ENCODE measurements around the gene CELF4.
A peak's percentile ranks its signal among the peaks of the same experiment; 100 is the strongest.

CELF4 gene

DNA sequence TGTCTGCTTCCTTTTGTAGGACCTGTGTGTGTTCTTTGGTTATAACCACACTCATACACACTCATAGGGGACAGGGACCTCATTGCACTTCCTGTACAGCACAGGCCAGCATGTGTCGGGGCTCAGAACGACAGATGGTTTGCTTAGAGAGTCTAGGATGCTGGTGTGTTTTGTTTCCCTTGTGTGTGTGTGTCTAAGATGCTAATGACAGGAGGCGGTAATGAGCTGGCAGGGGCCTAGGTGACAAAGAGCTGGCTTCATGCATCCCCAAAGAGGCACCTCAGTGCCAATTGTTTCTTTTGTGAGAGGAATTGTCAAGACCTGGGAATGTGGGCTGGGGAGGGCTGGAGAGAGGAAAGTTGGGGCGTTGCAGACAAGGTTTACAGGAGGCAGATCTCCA is 66.6 kb downstream of the CELF4 start:
- DNase-seq (ENCODE audit: low spot score) (no peak), ATAC-seq (ENCODE audit: low read depth) (no peak)
- TF ChIP-seq, protein P1, sequence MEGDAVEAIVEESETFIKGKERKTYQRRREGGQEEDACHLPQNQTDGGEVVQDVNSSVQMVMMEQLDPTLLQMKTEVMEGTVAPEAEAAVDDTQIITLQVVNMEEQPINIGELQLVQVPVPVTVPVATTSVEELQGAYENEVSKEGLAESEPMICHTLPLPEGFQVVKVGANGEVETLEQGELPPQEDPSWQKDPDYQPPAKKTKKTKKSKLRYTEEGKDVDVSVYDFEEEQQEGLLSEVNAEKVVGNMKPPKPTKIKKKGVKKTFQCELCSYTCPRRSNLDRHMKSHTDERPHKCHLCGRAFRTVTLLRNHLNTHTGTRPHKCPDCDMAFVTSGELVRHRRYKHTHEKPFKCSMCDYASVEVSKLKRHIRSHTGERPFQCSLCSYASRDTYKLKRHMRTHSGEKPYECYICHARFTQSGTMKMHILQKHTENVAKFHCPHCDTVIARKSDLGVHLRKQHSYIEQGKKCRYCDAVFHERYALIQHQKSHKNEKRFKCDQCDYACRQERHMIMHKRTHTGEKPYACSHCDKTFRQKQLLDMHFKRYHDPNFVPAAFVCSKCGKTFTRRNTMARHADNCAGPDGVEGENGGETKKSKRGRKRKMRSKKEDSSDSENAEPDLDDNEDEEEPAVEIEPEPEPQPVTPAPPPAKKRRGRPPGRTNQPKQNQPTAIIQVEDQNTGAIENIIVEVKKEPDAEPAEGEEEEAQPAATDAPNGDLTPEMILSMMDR (IDR thresholded peaks at IDR 0.05; ENCODE audit: poor library complexity, severe bottlenecking) = no peak
- no peaks in the 10 kb centered on the region for H3K9me3 ChIP-seq (ENCODE audit: severe bottlenecking)
- no peaks in the 10 kb centered on the region for H3K36me3 ChIP-seq (ENCODE audit: low read depth)
- H3K4me1 ChIP-seq (ENCODE audit: insufficient read depth, poor library complexity, severe bottlenecking) = no peaks in the 10 kb centered on the region
- H3K27ac ChIP-seq (ENCODE audit: poor library complexity, severe bottlenecking) = no peak overlapping the region
- H3K27me3 ChIP-seq (ENCODE audit: insufficient read depth, poor library complexity, severe bottlenecking) = no peaks in the 10 kb centered on the region
- H3K4me3 ChIP-seq (ENCODE audit: severe bottlenecking) = no peak overlapping the region

DNA sequence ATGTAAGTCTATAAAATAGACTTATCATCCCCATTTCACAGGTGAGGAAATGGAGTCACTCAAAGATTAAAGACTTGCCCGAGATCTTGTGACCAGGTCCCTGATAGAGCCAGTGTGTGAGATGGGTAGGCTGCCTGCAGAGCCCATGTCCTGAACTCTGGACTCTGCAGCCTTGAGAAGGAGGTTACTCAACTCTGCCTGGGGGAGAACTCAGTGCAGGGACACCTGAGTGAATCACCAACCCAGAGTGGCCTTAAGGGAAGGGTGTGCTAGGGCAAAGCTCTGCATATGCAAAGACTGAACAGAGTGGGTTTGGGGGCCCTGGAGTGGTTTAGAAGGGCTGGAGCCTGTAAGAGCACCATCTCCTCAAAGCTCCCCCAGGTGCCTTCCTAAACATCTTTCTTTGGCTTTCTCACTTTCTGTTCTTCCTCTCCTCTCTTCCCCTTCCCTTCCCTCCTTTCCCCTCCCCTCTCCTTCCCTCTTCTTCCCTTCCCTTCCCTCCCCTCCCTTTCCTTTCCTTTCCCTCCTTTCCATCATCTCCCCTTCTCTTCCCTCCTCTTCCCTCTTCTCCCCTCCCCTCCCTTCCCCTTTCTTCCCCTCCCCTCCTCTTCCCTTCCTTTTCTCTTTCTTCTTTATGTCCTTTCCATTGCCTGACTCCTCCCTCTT is 67.6 kb downstream of the CELF4 start:
- no peaks in the 10 kb centered on the region for H3K9me3 ChIP-seq (ENCODE audit: severe bottlenecking)
- TF ChIP-seq, protein P1 (IDR thresholded peaks at IDR 0.05; ENCODE audit: poor library complexity, severe bottlenecking) = no peak
- H3K4me1 ChIP-seq (ENCODE audit: insufficient read depth, poor library complexity, severe bottlenecking) = no peaks in the 10 kb centered on the region
- DNase-seq (ENCODE audit: low spot score) (no peak), ATAC-seq (ENCODE audit: low read depth) (peak; percentile 44; the same call in 1 of the 3 replicates)
- H3K27me3 ChIP-seq (ENCODE audit: insufficient read depth, poor library complexity, severe bottlenecking) = peaks cover 2% of the 10 kb centered on the region
- no peaks in the 10 kb centered on the region for H3K36me3 ChIP-seq (ENCODE audit: low read depth)
- no peak overlapping the region for H3K4me3 ChIP-seq (ENCODE audit: severe bottlenecking)
- H3K27ac ChIP-seq (ENCODE audit: poor library complexity, severe bottlenecking) = no peak overlapping the region

DNA sequence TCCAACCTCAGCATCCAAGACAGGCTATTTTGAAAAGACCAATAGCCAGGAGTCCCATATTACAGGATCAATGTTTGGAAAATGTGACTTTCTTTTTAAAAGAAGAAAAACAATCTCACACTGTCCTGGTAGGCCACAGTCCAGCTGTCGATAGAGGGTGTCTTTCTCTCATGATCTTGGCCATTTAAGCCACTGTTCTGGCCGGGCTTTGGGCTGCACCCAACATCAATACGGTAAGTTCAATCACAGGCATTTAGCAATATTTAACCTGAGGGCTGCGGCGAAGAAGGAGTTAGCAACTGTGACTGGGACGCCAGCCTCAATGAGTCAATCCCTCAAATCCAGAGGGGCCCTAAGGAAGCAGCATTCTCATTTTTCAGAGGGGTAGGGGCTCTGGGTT is 69.0 kb downstream of the CELF4 start:
- Histone ChIP-seq H3K4me3 (ENCODE audit: severe bottlenecking) (no peak overlapping the region), H3K4me1 (ENCODE audit: insufficient read depth, poor library complexity, severe bottlenecking) (no peaks in the 10 kb centered on the region), H3K36me3 (ENCODE audit: low read depth) (no peaks in the 10 kb centered on the region), H3K27me3 (ENCODE audit: insufficient read depth, poor library complexity, severe bottlenecking) (peaks cover 4% of the 10 kb centered on the region), H3K9me3 (ENCODE audit: severe bottlenecking) (no peaks in the 10 kb centered on the region), H3K27ac (ENCODE audit: poor library complexity, severe bottlenecking) (no peak overlapping the region)
- TF ChIP-seq, protein P1 (IDR thresholded peaks at IDR 0.05; ENCODE audit: poor library complexity, severe bottlenecking) = no peak
- DNase-seq (ENCODE audit: low spot score) = no peak
- ATAC-seq (ENCODE audit: low read depth) = no peak

DNA sequence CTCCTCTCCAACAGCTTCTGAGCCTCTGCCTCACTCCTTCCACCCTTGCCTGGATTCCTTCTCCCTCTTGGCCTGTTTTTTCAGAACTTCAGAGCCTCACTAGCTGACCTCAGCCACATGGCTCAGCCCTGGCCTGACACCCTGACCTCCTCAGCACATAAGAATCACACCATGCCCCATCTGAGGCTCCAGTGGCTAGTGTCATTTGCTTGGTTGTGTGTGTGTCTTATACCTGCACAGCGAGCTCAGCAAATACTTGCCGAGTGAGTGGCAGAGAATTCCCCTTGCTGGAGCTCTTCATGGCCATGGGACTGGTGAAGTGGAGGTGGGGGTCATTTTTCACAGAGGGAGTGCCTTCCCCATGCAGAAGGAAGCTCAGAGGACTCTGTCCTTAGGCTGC is 70.2 kb downstream of the CELF4 start:
- Histone ChIP-seq H3K4me3 (ENCODE audit: severe bottlenecking) (no peak overlapping the region), H3K27me3 (ENCODE audit: insufficient read depth, poor library complexity, severe bottlenecking) (peaks cover 4% of the 10 kb centered on the region), H3K27ac (ENCODE audit: poor library complexity, severe bottlenecking) (no peak overlapping the region), H3K9me3 (ENCODE audit: severe bottlenecking) (no peaks in the 10 kb centered on the region), H3K4me1 (ENCODE audit: insufficient read depth, poor library complexity, severe bottlenecking) (no peaks in the 10 kb centered on the region), H3K36me3 (ENCODE audit: low read depth) (no peaks in the 10 kb centered on the region)
- DNase-seq (ENCODE audit: low spot score) (no peak), ATAC-seq (ENCODE audit: low read depth) (no peak)
- TF ChIP-seq, protein P1 (IDR thresholded peaks at IDR 0.05; ENCODE audit: poor library complexity, severe bottlenecking) = no peak

DNA sequence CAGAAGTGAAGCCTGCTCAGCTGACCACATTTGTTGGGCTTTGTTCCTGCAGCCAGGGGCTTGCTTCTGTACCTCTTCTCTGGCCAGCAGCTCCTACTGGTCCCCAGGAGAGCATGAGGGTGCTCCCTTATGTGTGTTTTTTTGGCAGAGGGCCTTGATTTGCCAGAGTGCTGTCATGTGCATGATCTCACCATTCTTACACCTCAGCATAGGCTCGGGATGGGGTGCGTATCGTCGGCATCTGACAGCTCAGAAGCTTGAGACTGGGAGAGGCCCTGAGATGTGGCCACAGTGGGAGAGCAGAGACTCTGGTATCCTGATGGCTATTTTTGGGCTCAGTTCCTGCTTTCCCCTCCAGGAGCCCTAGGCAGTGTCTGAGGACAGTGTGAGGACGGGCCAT is 71.2 kb downstream of the CELF4 start:
- DNase-seq (ENCODE audit: low spot score) (no peak), ATAC-seq (ENCODE audit: low read depth) (no peak)
- Histone ChIP-seq H3K27me3 (ENCODE audit: insufficient read depth, poor library complexity, severe bottlenecking) (peaks cover 12% of the 10 kb centered on the region), H3K4me3 (ENCODE audit: severe bottlenecking) (no peak overlapping the region), H3K36me3 (ENCODE audit: low read depth) (no peaks in the 10 kb centered on the region), H3K4me1 (ENCODE audit: insufficient read depth, poor library complexity, severe bottlenecking) (no peaks in the 10 kb centered on the region), H3K9me3 (ENCODE audit: severe bottlenecking) (no peaks in the 10 kb centered on the region), H3K27ac (ENCODE audit: poor library complexity, severe bottlenecking) (no peak overlapping the region)
- TF ChIP-seq, protein P1 (IDR thresholded peaks at IDR 0.05; ENCODE audit: poor library complexity, severe bottlenecking) = no peak

Data from RWPE2 (cell line).